K562 (cell line): ENCODE data around the gene TMEM117.

Experiments
- ARNT ChIP-seq, 2 experiments: fragments of 450-650 bp; IDR thresholded peaks; 2 replicates each; pipeline ENCODE4 v1.6.1; 2016; ENCODE audit warnings: mild to moderate bottlenecking in 1 of 2
- BRCA1 ChIP-seq, 2 experiments: fragments of 450-650 bp in 1 of 2; sonication (generic) in 1 of 2; formaldehyde crosslinking in 1 of 2; IDR thresholded peaks; 2 replicates each; pipeline versions ENCODE4 v1.5.0 to v1.6.1; 2017 to 2020; ENCODE audit warnings: mild to moderate bottlenecking in 1 of 2, missing genetic modification reagents in 1 of 2
- ETV1 ChIP-seq: fragments of 450-650 bp; conservative IDR thresholded peaks from 2 replicates; pipeline ENCODE4 v1.6.1; 2016; ENCODE audit warnings: missing genetic modification characterization, control low read depth, low read depth, missing compliant biosample characterization
- EZH2 ChIP-seq: IDR thresholded peaks from 2 replicates; pipeline ENCODE4 v1.6.1; 2012; ENCODE audit warnings: low read depth, mild to moderate bottlenecking, inconsistent platforms, low read length, borderline replicate concordance
- LARP7 ChIP-seq: fragments of 450-650 bp; IDR thresholded peaks from 2 replicates; pipeline ENCODE4 v1.6.1; 2016
- POLR2AphosphoS2 ChIP-seq: IDR thresholded peaks from 2 replicates; pipeline ENCODE4 v1.6.1; 2012; ENCODE audit warnings: low read length, improper control_type of control experiment
- PTBP1 ChIP-seq: fragments of 200-400 bp; formaldehyde crosslinking; IDR thresholded peaks from 2 replicates; pipeline ENCODE4 v1.6.1; 2017; ENCODE audit warnings: low read depth, low read length
- RAD21 ChIP-seq, 2 experiments: fragments of 250-450 bp in 1 of 2; fragments of 450-650 bp in 1 of 2; sonication (Bioruptor Pico) in 1 of 2; formaldehyde crosslinking in 1 of 2; IDR thresholded peaks in 1 of 2; conservative IDR thresholded peaks in 1 of 2; 2 replicates each; pipeline versions ENCODE4 v1.4.0 to v1.8.0; 2020 to 2022; ENCODE audit warnings: mild to moderate bottlenecking in 2 of 2, moderate library complexity in 1 of 2
- RNF2 ChIP-seq: sonication (generic); IDR thresholded peaks from 2 replicates; pipeline ENCODE4 v1.6.1; 2016
- TAF1 ChIP-seq: IDR thresholded peaks from 2 replicates; pipeline ENCODE4 v1.6.1; 2011; ENCODE audit warnings: mild to moderate bottlenecking, low read length, moderate library complexity; ENCODE audit not compliant: insufficient read depth, control insufficient read depth, severe bottlenecking; ENCODE audit errors: extremely low read depth
- ZKSCAN8 ChIP-seq: fragments of 200-800 bp; sonication (Bioruptor generic); IDR thresholded peaks from 2 replicates; pipeline ENCODE4 v1.6.1; 2016; ENCODE audit warnings: missing genetic modification characterization, missing compliant biosample characterization
- TF ChIP-seq, protein P1 (sequence below): sonication (generic); formaldehyde crosslinking; IDR thresholded peaks from 2 replicates; pipeline ENCODE4 v1.8.0; 2022; ENCODE audit warnings: mild to moderate bottlenecking, low read depth, missing genetic modification reagents
- TF ChIP-seq, protein P2 (sequence below), 3 experiments: IDR thresholded peaks in 2 of 3; conservative IDR thresholded peaks in 1 of 3; 2 replicates each; pipeline ENCODE4 v1.5.1; 2011 to 2012; ENCODE audit warnings: low read length in 3 of 3, mild to moderate bottlenecking in 3 of 3, control low read depth in 2 of 3, improper control_type of control experiment in 1 of 3, inconsistent platforms in 1 of 3, low read depth in 1 of 3, mixed read lengths in 1 of 3, moderate library complexity in 1 of 3; ENCODE audit not compliant: insufficient read depth in 2 of 3

DNA sequence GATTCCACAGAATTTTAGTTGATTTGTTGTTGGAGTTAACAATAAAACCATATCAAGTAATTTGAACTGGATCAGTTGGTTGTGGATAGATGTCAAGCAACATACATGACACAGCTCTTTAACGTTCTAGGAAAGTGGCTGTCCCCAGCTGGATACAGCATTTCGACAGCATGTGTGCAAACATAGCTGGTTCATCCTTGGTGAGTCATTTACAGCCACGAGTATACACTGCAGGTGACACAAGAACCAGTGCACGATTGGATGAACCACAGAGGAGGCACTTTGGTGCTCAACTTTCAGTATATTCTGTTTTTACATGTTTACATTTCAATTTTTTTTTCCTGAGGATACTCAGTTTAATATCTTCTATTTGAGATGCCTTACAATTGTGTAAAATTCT, 242.4 kb downstream of the TMEM117 start:
- TF ChIP-seq PTBP1 (no peak), TAF1 (no peak), POLR2AphosphoS2 (no peak), BRCA1 (IDR thresholded peaks at IDR 0.05) (no peak), BRCA1 (CRISPR knock-in tag; IDR thresholded peaks at IDR 0.05) (no peak), ETV1 (tag) (no peak), RNF2 (no peak), RAD21 (CRISPR knock-in tag; conservative IDR thresholded peaks at IDR 0.05 in 1 of 2, IDR thresholded peaks at IDR 0.05 in 1 of 2) (no peak), ARNT (IDR thresholded peaks at IDR 0.05) (no peak), ZKSCAN8 (no peak), EZH2 (no peak), LARP7 (no peak)
- TF ChIP-seq, protein P1, sequence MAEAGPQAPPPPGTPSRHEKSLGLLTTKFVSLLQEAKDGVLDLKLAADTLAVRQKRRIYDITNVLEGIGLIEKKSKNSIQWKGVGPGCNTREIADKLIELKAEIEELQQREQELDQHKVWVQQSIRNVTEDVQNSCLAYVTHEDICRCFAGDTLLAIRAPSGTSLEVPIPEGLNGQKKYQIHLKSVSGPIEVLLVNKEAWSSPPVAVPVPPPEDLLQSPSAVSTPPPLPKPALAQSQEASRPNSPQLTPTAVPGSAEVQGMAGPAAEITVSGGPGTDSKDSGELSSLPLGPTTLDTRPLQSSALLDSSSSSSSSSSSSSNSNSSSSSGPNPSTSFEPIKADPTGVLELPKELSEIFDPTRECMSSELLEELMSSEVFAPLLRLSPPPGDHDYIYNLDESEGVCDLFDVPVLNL (CRISPR knock-in tag), result no peak
- TF ChIP-seq, protein P2, sequence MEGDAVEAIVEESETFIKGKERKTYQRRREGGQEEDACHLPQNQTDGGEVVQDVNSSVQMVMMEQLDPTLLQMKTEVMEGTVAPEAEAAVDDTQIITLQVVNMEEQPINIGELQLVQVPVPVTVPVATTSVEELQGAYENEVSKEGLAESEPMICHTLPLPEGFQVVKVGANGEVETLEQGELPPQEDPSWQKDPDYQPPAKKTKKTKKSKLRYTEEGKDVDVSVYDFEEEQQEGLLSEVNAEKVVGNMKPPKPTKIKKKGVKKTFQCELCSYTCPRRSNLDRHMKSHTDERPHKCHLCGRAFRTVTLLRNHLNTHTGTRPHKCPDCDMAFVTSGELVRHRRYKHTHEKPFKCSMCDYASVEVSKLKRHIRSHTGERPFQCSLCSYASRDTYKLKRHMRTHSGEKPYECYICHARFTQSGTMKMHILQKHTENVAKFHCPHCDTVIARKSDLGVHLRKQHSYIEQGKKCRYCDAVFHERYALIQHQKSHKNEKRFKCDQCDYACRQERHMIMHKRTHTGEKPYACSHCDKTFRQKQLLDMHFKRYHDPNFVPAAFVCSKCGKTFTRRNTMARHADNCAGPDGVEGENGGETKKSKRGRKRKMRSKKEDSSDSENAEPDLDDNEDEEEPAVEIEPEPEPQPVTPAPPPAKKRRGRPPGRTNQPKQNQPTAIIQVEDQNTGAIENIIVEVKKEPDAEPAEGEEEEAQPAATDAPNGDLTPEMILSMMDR (IDR thresholded peaks at IDR 0.05 in 2 of 3, conservative IDR thresholded peaks at IDR 0.05 in 1 of 3; ENCODE audit: insufficient read depth in 2 of 3, low read depth in 1 of 3, low read length in 3 of 3), result no peak
